HepG2 (cell line): ENCODE measurements around the gene TBC1D32. TPM values are rescaled to one million over a fixed set of nuclear protein-coding genes. Genes with fewer than 3 reads are reported as not detected.
"Not testable (repeated sequence)": the region's sequence is repeated elsewhere in the genome, so short reads cannot be mapped to it uniquely, and the experiment has no call there.

Source experiments
- ATAC-seq: fragments of 200-7000 bp; cut with Tn5 transposase; 3 replicates; pipeline ENCODE4 v1.9.1; 2020; ENCODE audit warnings: mild to moderate bottlenecking, moderate library complexity
- BruUV-seq: library from RNA; stranded (reverse); fragments of 400-500 nt; replicated peaks from 2 replicates; lab custom pipeline; 2021; lab: Mats Ljungman, UMichigan
- CTCF ChIA-PET: fragments of 300-600 bp; formaldehyde crosslinking; extraction: SDS; loops from one replicate; lab custom pipeline; 2021; ENCODE audit warnings: low total read pairs, inconsistent platforms, low intra/inter-chr PET ratio; lab: Yijun Ruan, JAX
- POLR2A ChIA-PET: fragments of 350-600 bp; sonication (Branson Sonifier 250); formaldehyde crosslinking; loops from one replicate; lab custom pipeline; 2020; ENCODE audit warnings: antibody characterized with exemption, inconsistent platforms; lab: Yijun Ruan, JAX
- DNase-seq: peaks from one replicate; pipeline ENCODE4 v3.0.0-alpha.2; 2015; ENCODE audit warnings: low spot score
- FAIRE-seq: peaks from 3 replicates; lab custom pipeline; 2011; peaks lifted over from hg19 to GRCh38; lab: Jason Lieb, UNC
- H2AFZ ChIP-seq: one replicate; pipeline ENCODE4 v1.6.1; 2011; ENCODE audit warnings: low read length, inconsistent platforms
- H3K27ac ChIP-seq: fragments of 300-600 bp; 3 replicates; pipeline ENCODE4 v1.8.0; 2011; ENCODE audit warnings: mixed run types, mild to moderate bottlenecking, mixed read lengths, low read length, inconsistent platforms; ENCODE audit not compliant: insufficient read depth; ENCODE audit errors: extremely low read length
- H3K27me3 ChIP-seq, 2 experiments: fragments of 200-600 bp in 1 of 2; 2 replicates in 1 of 2; 3 replicates in 1 of 2; pipeline versions ENCODE4 v1.6.0 to v1.8.0; 2011; ENCODE audit warnings: low read length in 2 of 2, mild to moderate bottlenecking in 2 of 2, moderate library complexity in 2 of 2, inconsistent platforms in 1 of 2; ENCODE audit not compliant: insufficient read depth in 2 of 2, control insufficient read depth in 1 of 2
- H3K36me3 ChIP-seq, 2 experiments: fragments of 200-600 bp in 1 of 2; replicated peaks in 1 of 2; 2 replicates in 1 of 2; 3 replicates in 1 of 2; pipeline versions ENCODE4 v1.5.1 to v1.8.0; 2011; ENCODE audit warnings: low read length in 2 of 2, inconsistent platforms in 1 of 2; ENCODE audit not compliant: insufficient read depth in 2 of 2, control insufficient read depth in 1 of 2
- H3K4me1 ChIP-seq: 2 replicates; pipeline ENCODE4 v1.5.1; 2012; ENCODE audit warnings: low read length, inconsistent platforms; ENCODE audit not compliant: insufficient read depth
- H3K4me2 ChIP-seq: 2 replicates; pipeline ENCODE4 v1.6.0; 2011; ENCODE audit warnings: low read depth, low read length, inconsistent platforms
- H3K4me3 ChIP-seq, 3 experiments: fragments of 200-600 bp in 1 of 3; sonication (generic), shearing (Covaris generic) in 1 of 3; replicated peaks in 1 of 3; 2 replicates each; pipeline ENCODE4 v1.5.1; 2011 to 2016; ENCODE audit warnings: low read length in 3 of 3, inconsistent platforms in 2 of 3, low read depth in 2 of 3, mild to moderate bottlenecking in 2 of 3, control low read depth in 1 of 3, mixed read lengths in 1 of 3; ENCODE audit not compliant: insufficient read depth in 1 of 3
- H3K79me2 ChIP-seq: one replicate; pipeline ENCODE4 v1.6.1; 2011; ENCODE audit warnings: low read length, inconsistent platforms; ENCODE audit not compliant: insufficient read depth
- H3K9ac ChIP-seq: 2 replicates; pipeline ENCODE4 v1.6.0; 2011; ENCODE audit warnings: mild to moderate bottlenecking, low read depth, low read length, inconsistent platforms; ENCODE audit not compliant: insufficient read depth
- H3K9me3 ChIP-seq: 2 replicates; pipeline ENCODE4 v1.5.1; 2012; ENCODE audit warnings: mild to moderate bottlenecking, low read length
- H4K20me1 ChIP-seq: 2 replicates; pipeline ENCODE4 v1.6.0; 2011; ENCODE audit warnings: inconsistent platforms, mild to moderate bottlenecking, low read length, moderate library complexity; ENCODE audit not compliant: insufficient read depth
- E2F2 ChIP-seq: sonication (generic); formaldehyde crosslinking; IDR thresholded peaks from 2 replicates; pipeline ENCODE4 v1.4.0; 2020; ENCODE audit warnings: missing genetic modification reagents, borderline replicate concordance
- KMT2A ChIP-seq: sonication (generic); formaldehyde crosslinking; IDR thresholded peaks from 2 replicates; pipeline ENCODE4 v1.4.0; 2020; ENCODE audit warnings: missing genetic modification reagents
- NFATC3 ChIP-seq: sonication (generic); formaldehyde crosslinking; IDR thresholded peaks from 2 replicates; pipeline ENCODE4 v1.5.1; 2020; ENCODE audit warnings: mild to moderate bottlenecking, missing genetic modification reagents
- NR1H2 ChIP-seq: sonication (generic); formaldehyde crosslinking; IDR thresholded peaks from 2 replicates; pipeline ENCODE4 v1.8.1; 2022; ENCODE audit warnings: low read depth, missing genetic modification reagents, borderline replicate concordance
- RBM39 ChIP-seq: fragments of 200-400 bp; formaldehyde crosslinking; IDR thresholded peaks from one replicate; pipeline ENCODE4 v1.6.1; 2018; ENCODE audit warnings: antibody characterized with exemption, mild to moderate bottlenecking, low read depth, low read length; ENCODE audit not compliant: poor library complexity, severe bottlenecking
- RFX5 ChIP-seq: IDR thresholded peaks from 2 replicates; pipeline ENCODE4 v1.6.1; 2011; ENCODE audit warnings: low read depth, low read length, improper control_type of control experiment
- ZNF335 ChIP-seq: sonication (generic); formaldehyde crosslinking; IDR thresholded peaks from 2 replicates; pipeline ENCODE4 v1.4.0; 2020; ENCODE audit warnings: missing genetic modification reagents
- ZNF543 ChIP-seq: sonication (generic); formaldehyde crosslinking; IDR thresholded peaks from 2 replicates; pipeline ENCODE4 v1.4.0; 2020; ENCODE audit warnings: mild to moderate bottlenecking, missing genetic modification reagents
- ZNF605 ChIP-seq: sonication (generic); formaldehyde crosslinking; IDR thresholded peaks from 2 replicates; pipeline ENCODE4 v1.8.0; 2022; ENCODE audit warnings: mild to moderate bottlenecking, missing genetic modification reagents
- ZNF776 ChIP-seq: sonication (generic); formaldehyde crosslinking; IDR thresholded peaks from 2 replicates; pipeline ENCODE4 v1.4.0; 2020; ENCODE audit warnings: mild to moderate bottlenecking, missing genetic modification reagents
- ZZZ3 ChIP-seq: sonication (generic); formaldehyde crosslinking; IDR thresholded peaks from 2 replicates; pipeline ENCODE4 v1.4.0; 2020; ENCODE audit warnings: missing genetic modification reagents, mild to moderate bottlenecking, borderline replicate concordance
- WGBS: methylation state at CpG from one replicate; pipeline ENCODE4 v1.1.6; 2017; ENCODE audit warnings: low lambda C conversion rate; 5-methylcytosine and 5-hydroxymethylcytosine counted together
- in situ Hi-C: cut with HindIII; loops from 2 replicates; pipeline ENCODE4 v1.10.0; 2017; ENCODE audit warnings: low pct_unique_long_range_greater_than_20kb; ENCODE audit not compliant: extremely low pct_ligation_motif_present
- intact Hi-C: fragments of 100-400 bp; cut with micrococcal nuclease; formaldehyde crosslinking; loops from one replicate; pipeline ENCODE4 v1.10.0; 2022; ENCODE audit not compliant: unreplicated experiment
- polyA plus RNA-seq, 8 experiments: library from polyadenylated mRNA; depleted of rRNA in 3 of 8; stranded (reverse) in 7 of 8; unstranded in 1 of 8; fragments of >200 nt; fragmentation: Illumina TruSeq in 4 of 8; extraction: Trizol in 4 of 8; gene quantifications; 2 replicates each; pipeline versions ENCODE4 v1.2.1 to v1.2.3, GENCODE V29; 2011 to 2016; ENCODE audit warnings: low read depth in 4 of 8, missing spikeins in 1 of 8, mixed read lengths in 1 of 8; ENCODE audit not compliant: insufficient read depth in 1 of 8
- total RNA-seq, 5 experiments: library from RNA; depleted of rRNA; stranded (reverse); fragments of >200 nt; fragmentation: Illumina TruSeq; extraction: Trizol; gene quantifications; 2 replicates each; pipeline ENCODE4 v1.2.3, GENCODE V29; 2016; ENCODE audit warnings: low read depth in 1 of 5
- TF ChIP-seq, protein P1 (sequence below): sonication (generic); formaldehyde crosslinking; IDR thresholded peaks from 2 replicates; pipeline ENCODE4 v1.5.0; 2020; ENCODE audit warnings: missing genetic modification reagents

Gene TBC1D32
- total and polyA plus RNA-seq, 2 of the 13 experiments (the other 11 are each of a cell fraction or from before 2014, with no cell fraction given), result 2.0 to 4.8 TPM

DNA sequence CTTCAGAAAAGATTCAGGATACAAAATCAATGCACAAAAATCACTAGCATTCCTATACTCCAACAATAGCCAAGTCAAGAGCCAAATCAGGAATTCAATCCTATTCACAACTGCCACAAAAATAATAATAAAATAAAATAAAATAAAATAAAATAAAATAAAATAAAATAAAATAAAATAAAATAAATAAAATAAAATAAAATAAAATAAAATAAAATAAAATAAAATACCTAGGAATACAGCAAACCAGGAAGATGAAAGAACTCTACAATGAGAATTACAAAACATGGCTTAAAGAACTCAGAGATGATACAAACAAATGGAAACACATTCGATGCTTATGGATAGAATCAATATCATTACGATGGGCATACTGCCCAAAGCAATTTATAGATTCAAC lies 120.9 kb downstream of the TBC1D32 start:
- H3K4me3 ChIP-seq, H3K79me2 ChIP-seq, H4K20me1 ChIP-seq, in situ Hi-C loops, H3K27ac ChIP-seq, DNase-seq, FAIRE-seq, intact Hi-C loops, H3K9ac ChIP-seq, H3K4me2 ChIP-seq, CTCF ChIA-PET, ATAC-seq, H3K36me3 ChIP-seq, BruUV-seq, POLR2A ChIA-PET, H3K4me1 ChIP-seq, H2AFZ ChIP-seq, H3K27me3 ChIP-seq: not testable (repeated sequence)
- peaks cover 33% of the 10 kb centered on the region for H3K9me3 ChIP-seq
- 10% methylated on average over 2 of the region's 2 CpGs for WGBS

- in situ Hi-C loops, result no loop called here
- WGBS, result 10% methylated on average over 5 of the region's 5 CpGs
Measured at GRCh38 chr6:121210943-121211342, 123.3 kb downstream of the TBC1D32 start.

GRCh38 chr6:121205569-121205968 lies 128.7 kb downstream of the TBC1D32 start:
- DNase-seq (no peak), FAIRE-seq (no peak), ATAC-seq (no peak)
- Histone ChIP-seq H3K4me3 (no peak overlapping the region), H3K4me1 (no peaks in the 10 kb centered on the region), H3K79me2 (no peaks in the 10 kb centered on the region), H3K27me3 (no peaks in the 10 kb centered on the region), H3K4me2 (no peak overlapping the region), H3K36me3 (no peaks in the 10 kb centered on the region), H3K27ac (no peak overlapping the region), H3K9me3 (0 out of 2 replicates have a peak, but pooled peaks cover 4% of the 10 kb centered on the region), H3K9ac (no peak overlapping the region), H2AFZ (no peak overlapping the region), H4K20me1 (no peaks in the 10 kb centered on the region)
- in situ Hi-C loops, result no loop called here
- intact Hi-C loops, result no loop called here
- WGBS, result 19% methylated on average over 3 of the region's 3 CpGs
- BruUV-seq, result no TSS peak
- ChIA-PET CTCF (no interaction called here), POLR2A (no interaction called here)
- TF ChIP-seq RFX5 (no peak), ZZZ3 (CRISPR knock-in tag) (no peak), ZNF776 (no peak), ZNF605 (CRISPR knock-in tag) (no peak), NFATC3 (CRISPR knock-in tag) (no peak), ZNF543 (no peak), ZNF335 (CRISPR knock-in tag) (no peak), RBM39 (no peak), NR1H2 (CRISPR knock-in tag) (no peak), E2F2 (CRISPR knock-in tag) (no peak)
- TF ChIP-seq, protein P1, sequence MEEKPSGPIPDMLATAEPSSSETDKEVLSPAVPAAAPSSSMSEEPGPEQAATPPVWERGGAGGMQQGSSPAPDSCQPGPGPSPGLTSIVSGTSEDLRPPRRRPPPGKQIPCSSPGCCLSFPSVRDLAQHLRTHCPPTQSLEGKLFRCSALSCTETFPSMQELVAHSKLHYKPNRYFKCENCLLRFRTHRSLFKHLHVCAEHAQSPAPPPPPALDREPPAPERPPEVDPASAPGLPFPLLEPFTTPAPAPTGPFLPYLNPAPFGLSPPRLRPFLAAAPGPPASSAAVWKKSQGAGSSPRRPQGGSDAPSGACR (CRISPR knock-in tag), result no peak

More at GRCh38 chr6:121210943-121211342, 123.3 kb downstream of the TBC1D32 start:
- H3K27me3 ChIP-seq, result no peaks in the 10 kb centered on the region
- no peaks in the 10 kb centered on the region for H3K36me3 ChIP-seq
- H3K4me2 ChIP-seq, result no peak overlapping the region
- no TSS peak for BruUV-seq
- H3K9ac ChIP-seq, result no peak overlapping the region
- no peaks in the 10 kb centered on the region for H3K79me2 ChIP-seq
- CTCF ChIA-PET, result no interaction called here
- FAIRE-seq (no peak), DNase-seq (no peak), ATAC-seq (no peak)
- H3K4me1 ChIP-seq, result no peaks in the 10 kb centered on the region
- peaks cover 31% of the 10 kb centered on the region for H3K9me3 ChIP-seq
- no peak overlapping the region for H3K27ac ChIP-seq
- no peaks in the 10 kb centered on the region for H4K20me1 ChIP-seq
- no peak for TF ChIP-seq KMT2A (CRISPR knock-in tag)
- intact Hi-C loops, result no loop called here
- no peak overlapping the region for H2AFZ ChIP-seq
- POLR2A ChIA-PET, result no interaction called here
- H3K4me3 ChIP-seq, result no peak overlapping the region
